GM06990 (cell line): ENCODE measurements around the gene WDR27.
"Not testable (repeated sequence)": the region's sequence is repeated elsewhere in the genome, so short reads cannot be mapped to it uniquely, and the experiment has no call there.

Experiments used
- DNase-seq: peaks from one replicate; pipeline ENCODE4 v3.0.0-alpha.2; 2011; ENCODE audit not compliant: insufficient read length; ENCODE audit errors: extremely low read depth
- H3K27me3 ChIP-seq: replicated peaks from 2 replicates; pipeline ENCODE4 v1.6.0; 2011; ENCODE audit warnings: low read length; ENCODE audit not compliant: control insufficient read depth, insufficient read depth
- H3K36me3 ChIP-seq: 2 replicates; pipeline ENCODE4 v1.5.1; 2011; ENCODE audit warnings: low read length; ENCODE audit not compliant: control insufficient read depth, insufficient read depth
- H3K4me3 ChIP-seq: replicated peaks from 2 replicates; pipeline ENCODE4 v1.5.1; 2011; ENCODE audit warnings: low read depth, mild to moderate bottlenecking, control low read depth, low read length
- TF ChIP-seq, protein P1 (sequence below): IDR thresholded peaks from 2 replicates; pipeline ENCODE4 v1.5.1; 2011; ENCODE audit warnings: low read length, control low read depth, mild to moderate bottlenecking, inconsistent platforms; ENCODE audit not compliant: insufficient read depth, poor library complexity, severe bottlenecking

WDR27 gene

DNA sequence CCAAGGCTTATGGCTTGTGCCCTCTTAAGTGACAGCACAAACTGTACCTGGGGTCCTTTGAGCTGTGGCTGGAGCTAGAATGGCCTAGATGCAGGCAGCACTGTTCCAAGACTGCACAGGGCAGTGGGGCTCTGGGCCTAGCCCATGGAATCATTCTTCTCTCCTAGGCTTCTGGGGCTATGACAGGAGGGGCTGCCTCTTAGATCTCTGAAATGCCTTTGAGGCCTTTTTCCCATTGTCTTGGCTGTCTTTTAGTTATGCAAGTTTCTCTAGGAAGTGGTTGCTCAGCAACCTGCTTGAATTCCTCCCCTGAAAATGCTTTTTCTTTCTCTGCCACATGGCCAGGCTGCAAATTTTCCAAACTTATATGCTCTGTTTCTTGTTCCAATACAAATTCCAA is 183.4 kb downstream of the WDR27 start:
- no peak overlapping the region for H3K4me3 ChIP-seq
- H3K27me3 ChIP-seq: no peaks in the 10 kb centered on the region
- no peak for DNase-seq

DNA sequence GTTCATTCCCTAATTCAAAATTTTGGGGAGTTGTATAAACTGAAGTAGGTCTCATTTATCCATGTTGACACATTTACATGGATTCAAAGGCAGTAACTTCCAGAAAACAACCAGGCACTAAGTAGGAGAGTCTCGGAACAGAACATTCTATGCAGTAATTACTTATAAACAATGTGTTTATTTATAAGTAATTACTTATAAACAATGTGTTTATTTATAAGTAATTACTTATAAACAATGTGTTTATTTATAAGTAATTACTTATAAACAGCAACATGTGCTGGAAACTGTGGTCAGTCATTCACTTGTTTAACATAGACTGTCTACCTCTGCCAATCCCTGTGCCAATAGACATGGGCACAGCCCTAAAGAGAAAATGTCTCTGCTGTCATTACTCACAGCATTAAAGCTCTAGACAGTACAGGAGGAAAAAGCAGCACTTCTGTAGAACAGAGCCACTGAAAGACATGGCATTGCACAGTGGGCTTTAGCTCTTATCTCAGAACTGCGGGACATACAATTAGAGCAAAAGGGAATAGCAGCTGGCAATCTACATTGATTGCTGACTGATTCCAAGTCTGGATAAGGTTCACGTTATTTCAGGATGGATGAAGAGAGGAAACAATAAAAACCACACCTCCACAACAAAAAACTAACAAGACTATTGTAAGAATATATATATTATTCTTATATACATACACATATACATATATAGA is 188.2 kb downstream of the WDR27 start:
- Histone ChIP-seq H3K27me3 (no peaks in the 10 kb centered on the region), H3K36me3 (no peaks in the 10 kb centered on the region), H3K4me3 (no peak overlapping the region)
- DNase-seq: no peak
- TF ChIP-seq, protein P1, sequence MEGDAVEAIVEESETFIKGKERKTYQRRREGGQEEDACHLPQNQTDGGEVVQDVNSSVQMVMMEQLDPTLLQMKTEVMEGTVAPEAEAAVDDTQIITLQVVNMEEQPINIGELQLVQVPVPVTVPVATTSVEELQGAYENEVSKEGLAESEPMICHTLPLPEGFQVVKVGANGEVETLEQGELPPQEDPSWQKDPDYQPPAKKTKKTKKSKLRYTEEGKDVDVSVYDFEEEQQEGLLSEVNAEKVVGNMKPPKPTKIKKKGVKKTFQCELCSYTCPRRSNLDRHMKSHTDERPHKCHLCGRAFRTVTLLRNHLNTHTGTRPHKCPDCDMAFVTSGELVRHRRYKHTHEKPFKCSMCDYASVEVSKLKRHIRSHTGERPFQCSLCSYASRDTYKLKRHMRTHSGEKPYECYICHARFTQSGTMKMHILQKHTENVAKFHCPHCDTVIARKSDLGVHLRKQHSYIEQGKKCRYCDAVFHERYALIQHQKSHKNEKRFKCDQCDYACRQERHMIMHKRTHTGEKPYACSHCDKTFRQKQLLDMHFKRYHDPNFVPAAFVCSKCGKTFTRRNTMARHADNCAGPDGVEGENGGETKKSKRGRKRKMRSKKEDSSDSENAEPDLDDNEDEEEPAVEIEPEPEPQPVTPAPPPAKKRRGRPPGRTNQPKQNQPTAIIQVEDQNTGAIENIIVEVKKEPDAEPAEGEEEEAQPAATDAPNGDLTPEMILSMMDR: no peak

More for the DNA sequence above, 183.4 kb downstream of the WDR27 start:
- no peaks in the 10 kb centered on the region for H3K36me3 ChIP-seq
- TF ChIP-seq, protein P1: no peak

DNA sequence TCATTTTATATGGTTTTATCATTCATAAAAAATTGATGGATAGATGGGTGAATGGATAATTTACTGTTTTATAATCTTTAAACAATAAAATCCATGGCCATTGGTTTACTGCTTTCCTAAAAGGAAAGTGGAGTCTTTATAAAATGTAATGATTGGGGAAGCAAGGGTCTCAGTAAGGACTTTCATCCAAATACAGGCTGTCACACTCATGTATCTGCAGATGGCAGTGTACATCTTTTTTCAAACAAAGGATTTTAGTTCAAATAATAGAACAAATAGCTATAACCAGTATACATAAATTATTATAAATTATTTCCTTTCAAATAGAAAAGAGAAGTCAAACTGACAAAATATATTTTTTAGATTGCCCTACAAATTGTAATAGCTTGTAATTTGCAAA is 190.0 kb downstream of the WDR27 start:
- not testable (repeated sequence) for H3K36me3 ChIP-seq, DNase-seq, H3K27me3 ChIP-seq, H3K4me3 ChIP-seq

DNA sequence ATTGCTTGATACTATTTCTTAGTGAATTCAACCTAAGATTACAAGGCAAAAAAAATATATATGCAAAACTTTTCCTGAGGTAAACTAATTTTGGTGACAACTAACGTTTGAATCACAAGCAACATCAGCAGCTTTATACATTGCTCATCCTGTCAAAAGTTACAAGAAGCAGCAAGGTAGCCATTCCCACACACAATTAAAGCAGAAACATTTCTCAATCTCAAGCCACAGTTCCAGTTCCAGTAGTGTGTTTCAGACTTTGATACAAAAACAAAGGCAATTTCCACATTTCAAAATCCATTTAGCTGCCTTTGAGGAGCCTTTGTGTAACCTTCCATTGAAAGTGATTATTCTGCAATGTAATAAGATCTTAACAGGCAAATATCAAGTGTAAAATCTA is 191.0 kb downstream of the WDR27 start:
- no peak overlapping the region for H3K4me3 ChIP-seq
- DNase-seq: no peak
- TF ChIP-seq, protein P1: no peak
- H3K36me3 ChIP-seq: no peaks in the 10 kb centered on the region
- H3K27me3 ChIP-seq: no peaks in the 10 kb centered on the region

DNA sequence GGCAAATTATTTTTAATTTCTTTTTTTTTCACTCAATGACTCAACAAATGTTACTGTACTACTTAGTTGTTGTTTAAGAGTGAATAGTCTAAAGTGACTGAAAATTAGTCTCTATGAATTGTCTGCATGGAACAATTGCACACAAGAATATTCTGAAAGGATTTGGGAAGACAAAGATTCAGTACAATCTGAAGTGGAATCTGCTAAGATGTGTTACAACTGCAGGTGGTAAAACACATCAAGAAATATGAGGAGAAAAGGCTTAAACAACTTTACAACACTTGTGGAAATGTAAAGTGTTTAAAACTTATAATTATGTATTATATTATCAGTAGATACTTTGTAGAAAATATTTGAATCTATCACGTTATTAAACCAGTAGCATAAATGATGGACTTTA is 193.4 kb downstream of the WDR27 start:
- H3K4me3 ChIP-seq: no peak overlapping the region
- no peak for DNase-seq
- TF ChIP-seq, protein P1: no peak
- no peaks in the 10 kb centered on the region for H3K36me3 ChIP-seq
- H3K27me3 ChIP-seq: no peaks in the 10 kb centered on the region

DNA sequence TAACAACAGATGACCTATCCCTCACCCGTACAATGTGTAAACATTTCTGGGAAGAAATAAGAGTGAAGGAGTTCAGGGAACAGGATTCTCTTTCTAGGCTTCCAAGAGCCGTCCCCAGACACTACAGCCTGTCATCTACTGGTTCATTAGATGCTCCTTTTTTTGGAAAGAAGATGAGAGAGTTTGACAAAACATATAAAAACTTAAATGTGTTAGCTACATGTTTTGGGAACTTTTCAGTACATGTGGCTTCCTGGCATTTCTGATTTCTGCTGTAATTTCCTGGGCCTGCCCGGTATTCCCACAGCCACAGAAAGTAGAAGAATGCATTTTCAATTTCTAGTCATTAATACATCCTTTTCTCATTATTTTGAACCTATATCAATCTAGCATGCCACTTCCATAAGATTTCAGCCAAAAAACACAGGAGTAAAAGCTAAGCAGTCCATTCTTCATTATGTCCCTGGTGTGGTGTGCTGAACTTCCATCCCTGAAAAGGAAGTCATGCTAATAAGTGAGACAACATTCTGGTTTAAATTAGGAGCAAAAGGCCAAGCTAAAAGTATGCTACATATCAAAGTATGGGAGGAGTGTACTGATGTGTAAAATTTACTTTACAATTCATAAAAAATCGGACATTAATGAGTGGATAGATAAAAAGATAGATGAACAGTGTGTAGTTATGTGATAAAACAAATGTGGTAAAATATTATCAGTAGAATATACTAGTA is 198.2 kb downstream of the WDR27 start:
- no peak for DNase-seq
- Histone ChIP-seq H3K4me3 (no peak overlapping the region), H3K27me3 (no peaks in the 10 kb centered on the region), H3K36me3 (no peaks in the 10 kb centered on the region)
- TF ChIP-seq, protein P1: no peak
